ENCODE measurements around the gene MYO7B.
A peak's percentile ranks its signal among the peaks of the same experiment; 100 is the strongest.
"Not testable (repeated sequence)": the region's sequence is repeated elsewhere in the genome, so short reads cannot be mapped to it uniquely, and the experiment has no call there.

The MYO7B gene

GRCh38 chr2:127524198-127524834 is 11.2 kb upstream of the MYO7B start:
- DNase-seq: not testable (repeated sequence)

- peak; percentile 48 for DNase-seq
Measured at GRCh38 chr2:127525691-127526131, 9.8 kb upstream of the MYO7B start.

- DNase-seq: peak; percentile 97
Measured at GRCh38 chr2:127526132-127527000, 9.1 kb upstream of the MYO7B start, which contains the start of gene IWS1. IWS1 (minus strand) TSS chr2:127526489; CDS start chr2:127526208, 281 bp downstream.

- no peak for DNase-seq
Measured at GRCh38 chr2:127527001-127527804, 8.3 kb upstream of the MYO7B start.

- no peak for DNase-seq
Measured at GRCh38 chr2:127528487-127528886, 7.0 kb upstream of the MYO7B start.

- not testable (repeated sequence) for DNase-seq
Measured at GRCh38 chr2:127529416-127529815, 6.1 kb upstream of the MYO7B start.

GRCh38 chr2:127530245-127531140 is 5.0 kb upstream of the MYO7B start:
- DNase-seq: no peak

GRCh38 chr2:127531221-127531648 is 4.2 kb upstream of the MYO7B start:
- DNase-seq: peak; percentile 54

- DNase-seq: no peak
Measured at GRCh38 chr2:127532296-127532695, 3.2 kb upstream of the MYO7B start.

- no peak for DNase-seq
Measured at GRCh38 chr2:127535918-127536317, 435 bp downstream of the MYO7B start.

- DNase-seq: no peak
Measured at GRCh38 chr2:127536707-127537541, 1.4 kb downstream of the MYO7B start.

GRCh38 chr2:127537644-127538043 is 2.2 kb downstream of the MYO7B start:
- DNase-seq: no peak

- DNase-seq: no peak
Measured at GRCh38 chr2:127541809-127542208, 6.3 kb downstream of the MYO7B start.

GRCh38 chr2:127542231-127542630 is 6.7 kb downstream of the MYO7B start:
- DNase-seq: no peak

GRCh38 chr2:127543013-127543501 is 7.6 kb downstream of the MYO7B start:
- DNase-seq: not testable (repeated sequence)

- no peak for DNase-seq
Measured at GRCh38 chr2:127545189-127545588, 9.7 kb downstream of the MYO7B start.

- DNase-seq: no peak
Measured at GRCh38 chr2:127545796-127546195, 10.3 kb downstream of the MYO7B start.

- DNase-seq: no peak
Measured at GRCh38 chr2:127546797-127547196, 11.3 kb downstream of the MYO7B start.

GRCh38 chr2:127551221-127551930 is 15.9 kb downstream of the MYO7B start:
- no peak for DNase-seq

GRCh38 chr2:127552336-127552735 is 16.9 kb downstream of the MYO7B start:
- DNase-seq: no peak
